ENCODE measurements around the gene RAD51B. TPM values are rescaled to one million over a fixed set of nuclear protein-coding genes. Genes with fewer than 3 reads are reported as not detected.

Gene RAD51B
- polyA plus RNA-seq, 1 donor (not counting 4 experiments of a cell fraction or from before 2014, with no cell fraction given), result 13.3 TPM

DNA sequence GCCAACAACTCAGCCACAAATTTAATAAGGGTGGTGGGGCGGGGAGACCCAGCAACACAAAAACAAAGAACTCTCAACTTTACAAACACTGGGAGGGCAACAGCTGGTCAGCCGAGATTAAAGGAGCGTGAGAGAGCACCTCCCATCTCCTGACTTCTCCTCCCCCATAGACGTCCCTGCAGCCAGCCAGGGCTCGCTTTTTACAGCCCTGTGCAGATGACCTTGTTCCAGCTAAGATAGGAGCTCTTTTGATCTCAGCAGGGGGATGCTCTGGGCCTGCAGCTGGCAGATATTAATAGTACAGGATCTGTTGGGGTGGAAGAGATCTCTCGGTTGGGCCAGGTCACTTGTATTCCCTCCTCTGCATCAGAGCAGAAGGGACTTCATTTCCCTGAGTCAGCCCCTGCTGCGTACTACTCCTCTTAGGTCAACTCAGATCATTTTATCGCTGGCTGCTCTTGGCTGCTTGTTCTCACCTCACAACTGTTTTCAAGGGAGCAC, 475.8 kb downstream of the RAD51B start:
- Histone ChIP-seq H3K9me1 (ENCODE audit: control insufficient read depth, extremely low read depth, insufficient read depth, low read length) (no peaks in the 10 kb centered on the region), H3K36me3 (ENCODE audit: control insufficient read depth in 2 of 2, extremely low read depth in 1 of 2, insufficient read depth in 2 of 2, low read length in 2 of 2) (no peaks in the 10 kb centered on the region), H3K27me3 (ENCODE audit: control insufficient read depth, extremely low read depth, insufficient read depth, low read length) (no peaks in the 10 kb centered on the region), H4K20me1 (ENCODE audit: control insufficient read depth, extremely low read depth, insufficient read depth, low read length) (no peaks in the 10 kb centered on the region), H3K4me2 (ENCODE audit: control insufficient read depth, extremely low read depth, insufficient read depth, low read depth, low read length) (no peak overlapping the region), H3K4me1 (ENCODE audit: control insufficient read depth, extremely low read depth, insufficient read depth, low read length) (no peaks in the 10 kb centered on the region), H3K79me2 (ENCODE audit: control insufficient read depth, insufficient read depth, low read length) (no peaks in the 10 kb centered on the region), H3K9me3 (ENCODE audit: control insufficient read depth, low read depth, low read length) (no peaks in the 10 kb centered on the region), H3K4me3 (ENCODE audit: control insufficient read depth in 2 of 3, extremely low read depth in 1 of 3, insufficient read depth in 2 of 3, low read depth in 1 of 3, low read length in 3 of 3) (no peak overlapping the region), H3K9ac (ENCODE audit: control insufficient read depth, extremely low read depth, insufficient read depth, low read length) (no peak overlapping the region), H2AFZ (ENCODE audit: control insufficient read depth, low read length) (no peak overlapping the region), H3K27ac (ENCODE audit: control insufficient read depth, insufficient read depth, low read length) (no peak overlapping the region)
- FAIRE-seq, result no peak
- dilution Hi-C loops (cut with MboI; ENCODE audit: extremely low pct_ligation_motif_present, low sequenced_read_pairs), result no loop called here
- TF ChIP-seq, protein P1, sequence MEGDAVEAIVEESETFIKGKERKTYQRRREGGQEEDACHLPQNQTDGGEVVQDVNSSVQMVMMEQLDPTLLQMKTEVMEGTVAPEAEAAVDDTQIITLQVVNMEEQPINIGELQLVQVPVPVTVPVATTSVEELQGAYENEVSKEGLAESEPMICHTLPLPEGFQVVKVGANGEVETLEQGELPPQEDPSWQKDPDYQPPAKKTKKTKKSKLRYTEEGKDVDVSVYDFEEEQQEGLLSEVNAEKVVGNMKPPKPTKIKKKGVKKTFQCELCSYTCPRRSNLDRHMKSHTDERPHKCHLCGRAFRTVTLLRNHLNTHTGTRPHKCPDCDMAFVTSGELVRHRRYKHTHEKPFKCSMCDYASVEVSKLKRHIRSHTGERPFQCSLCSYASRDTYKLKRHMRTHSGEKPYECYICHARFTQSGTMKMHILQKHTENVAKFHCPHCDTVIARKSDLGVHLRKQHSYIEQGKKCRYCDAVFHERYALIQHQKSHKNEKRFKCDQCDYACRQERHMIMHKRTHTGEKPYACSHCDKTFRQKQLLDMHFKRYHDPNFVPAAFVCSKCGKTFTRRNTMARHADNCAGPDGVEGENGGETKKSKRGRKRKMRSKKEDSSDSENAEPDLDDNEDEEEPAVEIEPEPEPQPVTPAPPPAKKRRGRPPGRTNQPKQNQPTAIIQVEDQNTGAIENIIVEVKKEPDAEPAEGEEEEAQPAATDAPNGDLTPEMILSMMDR (optimal IDR thresholded peaks at IDR 0.05 in 1 of 3, IDR thresholded peaks at IDR 0.05 in 1 of 3, conservative IDR thresholded peaks at IDR 0.05 in 1 of 3; ENCODE audit: extremely low read depth in 1 of 3, insufficient read depth in 2 of 3, low read length in 3 of 3), result no peak
- TF ChIP-seq EZH2 (IDR thresholded peaks at IDR 0.05; ENCODE audit: low read length), result no peak
- DNase-seq (ENCODE audit: low read depth, low spot score), result no peak

DNA sequence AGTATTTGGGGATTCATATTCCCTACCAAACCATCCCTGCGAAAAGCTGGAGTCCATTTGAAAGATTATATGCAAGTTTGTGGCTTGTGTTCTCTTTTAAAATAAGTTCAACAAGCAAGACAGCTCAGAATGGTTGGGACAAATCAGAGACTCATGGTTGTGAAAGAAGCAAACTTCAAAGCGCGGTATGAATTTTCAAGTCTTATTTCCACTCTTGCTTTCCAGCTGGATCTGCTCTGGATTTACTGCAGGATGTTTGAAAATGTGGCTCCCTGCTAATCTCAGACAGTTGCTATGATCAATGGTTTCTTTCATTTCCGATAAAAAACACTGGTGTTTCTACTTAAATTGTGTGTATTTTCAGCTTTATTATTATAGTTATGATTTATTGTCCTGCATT, 477.5 kb downstream of the RAD51B start:
- Histone ChIP-seq H3K4me2 (ENCODE audit: control insufficient read depth, extremely low read depth, insufficient read depth, low read depth, low read length) (no peak overlapping the region), H3K79me2 (ENCODE audit: control insufficient read depth, insufficient read depth, low read length) (no peaks in the 10 kb centered on the region), H3K36me3 (ENCODE audit: control insufficient read depth in 2 of 2, extremely low read depth in 1 of 2, insufficient read depth in 2 of 2, low read length in 2 of 2) (no peaks in the 10 kb centered on the region), H3K27me3 (ENCODE audit: control insufficient read depth, extremely low read depth, insufficient read depth, low read length) (no peaks in the 10 kb centered on the region), H3K4me1 (ENCODE audit: control insufficient read depth, extremely low read depth, insufficient read depth, low read length) (no peaks in the 10 kb centered on the region), H3K4me3 (ENCODE audit: control insufficient read depth in 2 of 3, extremely low read depth in 1 of 3, insufficient read depth in 2 of 3, low read depth in 1 of 3, low read length in 3 of 3) (no peak overlapping the region), H3K9me1 (ENCODE audit: control insufficient read depth, extremely low read depth, insufficient read depth, low read length) (no peaks in the 10 kb centered on the region), H3K9ac (ENCODE audit: control insufficient read depth, extremely low read depth, insufficient read depth, low read length) (no peak overlapping the region), H3K9me3 (ENCODE audit: control insufficient read depth, low read depth, low read length) (peaks cover under 1% of the 10 kb centered on the region), H2AFZ (ENCODE audit: control insufficient read depth, low read length) (no peak overlapping the region), H3K27ac (ENCODE audit: control insufficient read depth, insufficient read depth, low read length) (no peak overlapping the region), H4K20me1 (ENCODE audit: control insufficient read depth, extremely low read depth, insufficient read depth, low read length) (no peaks in the 10 kb centered on the region)
- TF ChIP-seq EZH2 (IDR thresholded peaks at IDR 0.05; ENCODE audit: low read length), result no peak
- TF ChIP-seq, protein P1 (optimal IDR thresholded peaks at IDR 0.05 in 1 of 3, IDR thresholded peaks at IDR 0.05 in 1 of 3, conservative IDR thresholded peaks at IDR 0.05 in 1 of 3; ENCODE audit: extremely low read depth in 1 of 3, insufficient read depth in 2 of 3, low read length in 3 of 3), result no peak
- no peak for DNase-seq (ENCODE audit: low read depth, low spot score)
- dilution Hi-C loops (cut with MboI; ENCODE audit: extremely low pct_ligation_motif_present, low sequenced_read_pairs), result no loop called here
- FAIRE-seq, result no peak

Data from keratinocyte (primary cell).